ENCODE measurements around the gene PDE8B.

Gene PDE8B

GRCh38 chr5:77209495-77210090 lies 887 bp upstream of the PDE8B start:
- no peak for TF ChIP-seq POLR2A (IDR thresholded peaks at IDR 0.05; ENCODE audit: low read depth, low read length)
- no peak for DNase-seq (ENCODE audit: insufficient read length, low spot score)
- FAIRE-seq = no peak

GRCh38 chr5:77210964-77211690 lies 647 bp downstream of the PDE8B start:
- no peak for FAIRE-seq
- DNase-seq (ENCODE audit: insufficient read length, low spot score) = no peak
- no peak for TF ChIP-seq POLR2A (IDR thresholded peaks at IDR 0.05; ENCODE audit: low read depth, low read length)

- FAIRE-seq (no peak), DNase-seq (ENCODE audit: insufficient read length, low spot score) (no peak)
- no peak for TF ChIP-seq POLR2A (IDR thresholded peaks at IDR 0.05; ENCODE audit: low read depth, low read length)
Observed at GRCh38 chr5:77211691-77212047, 1.2 kb downstream of the PDE8B start.

- FAIRE-seq (no peak), DNase-seq (ENCODE audit: insufficient read length, low spot score) (no peak)
- no peak for TF ChIP-seq POLR2A (IDR thresholded peaks at IDR 0.05; ENCODE audit: low read depth, low read length)
Observed at GRCh38 chr5:77213601-77214000, 3.1 kb downstream of the PDE8B start.

- FAIRE-seq (no peak), DNase-seq (ENCODE audit: insufficient read length, low spot score) (no peak)
- TF ChIP-seq POLR2A (IDR thresholded peaks at IDR 0.05; ENCODE audit: low read depth, low read length) = no peak
Observed at GRCh38 chr5:77214151-77214550, 3.7 kb downstream of the PDE8B start.

- no peak for TF ChIP-seq POLR2A (IDR thresholded peaks at IDR 0.05; ENCODE audit: low read depth, low read length)
- DNase-seq (ENCODE audit: insufficient read length, low spot score) (no peak), FAIRE-seq (no peak)
Observed at GRCh38 chr5:77218263-77218662, 7.8 kb downstream of the PDE8B start.

- DNase-seq (ENCODE audit: insufficient read length, low spot score) (no peak), FAIRE-seq (no peak)
- no peak for TF ChIP-seq POLR2A (IDR thresholded peaks at IDR 0.05; ENCODE audit: low read depth, low read length)
Observed at GRCh38 chr5:77221115-77221514, 10.6 kb downstream of the PDE8B start.

- DNase-seq (ENCODE audit: insufficient read length, low spot score) (no peak), FAIRE-seq (no peak)
- no peak for TF ChIP-seq POLR2A (IDR thresholded peaks at IDR 0.05; ENCODE audit: low read depth, low read length)
Observed at GRCh38 chr5:77222722-77223121, 12.2 kb downstream of the PDE8B start.

GRCh38 chr5:77223653-77224052 lies 13.2 kb downstream of the PDE8B start:
- TF ChIP-seq POLR2A (IDR thresholded peaks at IDR 0.05; ENCODE audit: low read depth, low read length) = no peak
- no peak for FAIRE-seq
- no peak for DNase-seq (ENCODE audit: insufficient read length, low spot score)

GRCh38 chr5:77224672-77225355 lies 14.3 kb downstream of the PDE8B start:
- TF ChIP-seq POLR2A (IDR thresholded peaks at IDR 0.05; ENCODE audit: low read depth, low read length) = no peak
- FAIRE-seq (no peak), DNase-seq (ENCODE audit: insufficient read length, low spot score) (no peak)

GRCh38 chr5:77225531-77225930 lies 15.1 kb downstream of the PDE8B start:
- FAIRE-seq (no peak), DNase-seq (ENCODE audit: insufficient read length, low spot score) (no peak)
- no peak for TF ChIP-seq POLR2A (IDR thresholded peaks at IDR 0.05; ENCODE audit: low read depth, low read length)

GRCh38 chr5:77229887-77230286 lies 19.4 kb downstream of the PDE8B start:
- no peak for TF ChIP-seq POLR2A (IDR thresholded peaks at IDR 0.05; ENCODE audit: low read depth, low read length)
- DNase-seq (ENCODE audit: insufficient read length, low spot score) (no peak), FAIRE-seq (no peak)

GRCh38 chr5:77230727-77231470 lies 20.4 kb downstream of the PDE8B start:
- TF ChIP-seq POLR2A (IDR thresholded peaks at IDR 0.05; ENCODE audit: low read depth, low read length) = no peak
- no peak for FAIRE-seq
- DNase-seq (ENCODE audit: insufficient read length, low spot score) = no peak

GRCh38 chr5:77231471-77232138 lies 21.1 kb downstream of the PDE8B start:
- no peak for TF ChIP-seq POLR2A (IDR thresholded peaks at IDR 0.05; ENCODE audit: low read depth, low read length)

More at GRCh38 chr5:77231471-77232138, 21.1 kb downstream of the PDE8B start:
- DNase-seq (ENCODE audit: insufficient read length, low spot score) (no peak), FAIRE-seq (no peak)
